Ureter (tissue), 1 donor: ENCODE measurements around the gene ACBD3. TPM values are rescaled to one million over a fixed set of nuclear protein-coding genes. Genes with fewer than 3 reads are reported as not detected.

Experiments used
- DNase-seq: peaks from one replicate; pipeline ENCODE4 v3.0.0-alpha.2; 2020; ENCODE audit warnings: low spot score
- total RNA-seq: library from RNA; stranded (reverse); gene quantifications from one replicate; pipeline ENCODE4 v1.2.4, GENCODE V29; 2023
- donor health status: DM: yes; HTN: yes; CAD: no.

The ACBD3 gene
- total RNA-seq, 1 donor from 2014 or later: 43.9 TPM

- DNase-seq: no peak
These were observed 14.6 kb upstream of the ACBD3 start for GRCh38 chr1:226201029-226201593.

GRCh38 chr1:226199971-226200370 is 13.4 kb upstream of the ACBD3 start:
- no peak for DNase-seq

- no peak for DNase-seq
These were observed 8.6 kb upstream of the ACBD3 start for GRCh38 chr1:226195144-226195543.

- DNase-seq: no peak
These were observed 839 bp upstream of the ACBD3 start for GRCh38 chr1:226187380-226187779.

GRCh38 chr1:226187019-226187322 is 430 bp upstream of the ACBD3 start:
- DNase-seq: no peak

GRCh38 chr1:226185141-226186036 is 1.2 kb downstream of the ACBD3 start:
- no peak for DNase-seq

- no peak for DNase-seq
These were observed 4.4 kb downstream of the ACBD3 start for GRCh38 chr1:226181996-226182714.

GRCh38 chr1:226176870-226177269 is 9.7 kb downstream of the ACBD3 start:
- no peak for DNase-seq

GRCh38 chr1:226172589-226172988 is 14.0 kb downstream of the ACBD3 start:
- DNase-seq: no peak

- no peak for DNase-seq
These were observed 20.2 kb downstream of the ACBD3 start for GRCh38 chr1:226166341-226166740.

GRCh38 chr1:226164154-226164553 is 22.4 kb downstream of the ACBD3 start:
- DNase-seq: no peak

GRCh38 chr1:226162898-226163297 is 23.6 kb downstream of the ACBD3 start:
- DNase-seq: no peak

- DNase-seq: no peak
These were observed 27.6 kb downstream of the ACBD3 start for GRCh38 chr1:226158983-226159382.

- DNase-seq: no peak
These were observed 28.1 kb downstream of the ACBD3 start for GRCh38 chr1:226158457-226158856.

GRCh38 chr1:226157761-226158316 is 28.7 kb downstream of the ACBD3 start:
- no peak for DNase-seq

- DNase-seq: no peak
These were observed 31.9 kb downstream of the ACBD3 start for GRCh38 chr1:226154593-226154992.

- DNase-seq: no peak
These were observed 36.7 kb downstream of the ACBD3 start for GRCh38 chr1:226149806-226150205.

GRCh38 chr1:226148121-226148648 is 38.4 kb downstream of the ACBD3 start:
- DNase-seq: no peak

- DNase-seq: no peak
These were observed 42.5 kb downstream of the ACBD3 start for GRCh38 chr1:226144045-226144444.

GRCh38 chr1:226135709-226136108 is 50.8 kb downstream of the ACBD3 start:
- DNase-seq: no peak

- DNase-seq: no peak
These were observed 51.4 kb downstream of the ACBD3 start for GRCh38 chr1:226135059-226135651.
